HepG2 (cell line): ENCODE results near the gene ZNF222. TPM values are rescaled to one million over a fixed set of nuclear protein-coding genes. Genes with fewer than 3 reads are reported as not detected.

ENCODE experiments used
- GMEB1 ChIP-seq: sonication (generic); formaldehyde crosslinking; IDR thresholded peaks from 2 replicates; pipeline ENCODE4 v1.5.1; 2020; ENCODE audit warnings: missing genetic modification reagents, mild to moderate bottlenecking, borderline replicate concordance
- HCFC1 ChIP-seq: fragments of 150-350 bp; IDR thresholded peaks from 2 replicates; pipeline ENCODE4 v1.6.1; 2014; ENCODE audit warnings: low read depth, low read length
- KDM4B ChIP-seq: sonication (generic); formaldehyde crosslinking; IDR thresholded peaks from 2 replicates; pipeline ENCODE4 v1.4.0; 2020; ENCODE audit warnings: missing genetic modification reagents
- NAIF1 ChIP-seq: sonication (generic); formaldehyde crosslinking; IDR thresholded peaks from 2 replicates; pipeline ENCODE4 v1.5.0; 2020; ENCODE audit warnings: mild to moderate bottlenecking, missing genetic modification reagents, borderline replicate concordance
- NR2C2 ChIP-seq: sonication (generic); formaldehyde crosslinking; IDR thresholded peaks from 2 replicates; pipeline ENCODE4 v1.4.0; 2020; ENCODE audit warnings: missing genetic modification reagents, mild to moderate bottlenecking, moderate library complexity, borderline replicate concordance
- PHF21A ChIP-seq: sonication (generic); formaldehyde crosslinking; IDR thresholded peaks from 2 replicates; pipeline ENCODE4 v1.5.0; 2020; ENCODE audit warnings: mild to moderate bottlenecking, missing genetic modification reagents
- TARDBP ChIP-seq: sonication (generic); formaldehyde crosslinking; IDR thresholded peaks from 2 replicates; pipeline ENCODE4 v1.8.0; 2022; ENCODE audit warnings: mild to moderate bottlenecking, missing genetic modification reagents
- ZHX1 ChIP-seq: sonication (generic); formaldehyde crosslinking; IDR thresholded peaks from 2 replicates; pipeline ENCODE4 v1.8.1; 2022; ENCODE audit warnings: low read depth, mild to moderate bottlenecking, missing genetic modification reagents
- ZHX2 ChIP-seq, 2 experiments: sonication (generic) in 1 of 2; formaldehyde crosslinking in 1 of 2; IDR thresholded peaks; 2 replicates each; pipeline versions ENCODE4 v1.6.1 to v1.9.0; 2014 to 2022; ENCODE audit warnings: antibody characterized with exemption in 1 of 2, borderline replicate concordance in 1 of 2, inconsistent platforms in 1 of 2, low read depth in 1 of 2, missing genetic modification reagents in 1 of 2
- ZNF280B ChIP-seq: sonication (generic); formaldehyde crosslinking; IDR thresholded peaks from 2 replicates; pipeline ENCODE4 v1.5.0; 2020; ENCODE audit warnings: missing genetic modification reagents, mild to moderate bottlenecking, borderline replicate concordance
- ZNF331 ChIP-seq: sonication (generic); formaldehyde crosslinking; IDR thresholded peaks from 2 replicates; pipeline ENCODE4 v1.4.0; 2020; ENCODE audit warnings: missing genetic modification reagents
- ZNF350 ChIP-seq: sonication (generic); formaldehyde crosslinking; IDR thresholded peaks from 2 replicates; pipeline ENCODE4 v1.4.0; 2020; ENCODE audit warnings: mild to moderate bottlenecking, low read depth, missing genetic modification reagents, borderline replicate concordance
- ZNF543 ChIP-seq: sonication (generic); formaldehyde crosslinking; IDR thresholded peaks from 2 replicates; pipeline ENCODE4 v1.4.0; 2020; ENCODE audit warnings: mild to moderate bottlenecking, missing genetic modification reagents
- ZNF891 ChIP-seq: sonication (generic); formaldehyde crosslinking; IDR thresholded peaks from 2 replicates; pipeline ENCODE4 v1.5.0; 2020; ENCODE audit warnings: mild to moderate bottlenecking, missing genetic modification reagents
- polyA plus RNA-seq, 8 experiments: library from polyadenylated mRNA; depleted of rRNA in 3 of 8; stranded (reverse) in 7 of 8; unstranded in 1 of 8; fragments of >200 nt; fragmentation: Illumina TruSeq in 4 of 8; extraction: Trizol in 4 of 8; gene quantifications; 2 replicates each; pipeline versions ENCODE4 v1.2.1 to v1.2.3, GENCODE V29; 2011 to 2016; ENCODE audit warnings: low read depth in 4 of 8, missing spikeins in 1 of 8, mixed read lengths in 1 of 8; ENCODE audit not compliant: insufficient read depth in 1 of 8
- total RNA-seq, 5 experiments: library from RNA; depleted of rRNA; stranded (reverse); fragments of >200 nt; fragmentation: Illumina TruSeq; extraction: Trizol; gene quantifications; 2 replicates each; pipeline ENCODE4 v1.2.3, GENCODE V29; 2016; ENCODE audit warnings: low read depth in 1 of 5

Gene ZNF222
- total and polyA plus RNA-seq, 2 of the 13 experiments (the other 11 are each of a cell fraction or from before 2014, with no cell fraction given) = 2.2 to 6.2 TPM

- TF ChIP-seq ZHX2 (IDR thresholded peaks at IDR 0.05; ENCODE audit: low read depth) (peak; percentile 84; the same call in 1 of the 2 replicates), ZHX2 (CRISPR knock-in tag; IDR thresholded peaks at IDR 0.05; ENCODE audit: borderline replicate concordance) (no peak), NR2C2 (CRISPR knock-in tag) (peak; percentile 97), ZNF543 (peak; percentile 79; the same call in 1 of the 2 replicates), ZNF280B (CRISPR knock-in tag) (peak; percentile 40; the same call in 1 of the 2 replicates), NAIF1 (CRISPR knock-in tag) (0 out of 2 replicates have a peak, but pooled peaks have one; percentile 55), ZNF331 (CRISPR knock-in tag) (peak; percentile 49; the same call in 1 of the 2 replicates), ZNF891 (CRISPR knock-in tag) (0 out of 2 replicates have a peak, but pooled peaks have one; percentile 1), ZHX1 (CRISPR knock-in tag) (peak; percentile 62), TARDBP (CRISPR knock-in tag) (0 out of 2 replicates have a peak, but pooled peaks have one; percentile 50), ZNF350 (CRISPR knock-in tag) (peak; percentile 74), HCFC1 (peak; percentile 98), GMEB1 (CRISPR knock-in tag) (peak; percentile 84), PHF21A (CRISPR knock-in tag) (no peak), KDM4B (peak; percentile 66; the same call in 1 of the 2 replicates)
Measured at GRCh38 chr19:44002566-44003460, 22.4 kb upstream of the ZNF222 start, which contains the start of gene ZNF230 (continued).
